HG03097 (cell line): ENCODE data around the gene PLEKHG4.

Experiments used
- ATAC-seq: cut with Tn5 transposase; IDR thresholded peaks from one replicate; pipeline ENCODE4 v1.9.1; 2021; ENCODE audit not compliant: unreplicated experiment, low FRiP score

PLEKHG4 gene

GRCh38 chr16:67263201-67263600, 16.1 kb upstream of the PLEKHG4 start:
- ATAC-seq, result no peak

GRCh38 chr16:67264277-67264676, 15.1 kb upstream of the PLEKHG4 start:
- ATAC-seq, result no peak

- no peak for ATAC-seq
These were observed 14.5 kb upstream of the PLEKHG4 start for GRCh38 chr16:67264866-67265265.

- no peak for ATAC-seq
These were observed 13.5 kb upstream of the PLEKHG4 start for GRCh38 chr16:67265834-67266233.

GRCh38 chr16:67268136-67268579, 11.2 kb upstream of the PLEKHG4 start:
- no peak for ATAC-seq

- no peak for ATAC-seq
These were observed 9.6 kb upstream of the PLEKHG4 start for GRCh38 chr16:67269766-67270165.

- ATAC-seq, result no peak
These were observed 8.4 kb upstream of the PLEKHG4 start for GRCh38 chr16:67270931-67271338.

GRCh38 chr16:67271446-67271845, 7.9 kb upstream of the PLEKHG4 start:
- no peak for ATAC-seq

GRCh38 chr16:67275321-67275720, 4.0 kb upstream of the PLEKHG4 start:
- no peak for ATAC-seq

GRCh38 chr16:67277294-67277998, 1.9 kb upstream of the PLEKHG4 start:
- ATAC-seq, result no peak

- no peak for ATAC-seq
These were observed 1.1 kb upstream of the PLEKHG4 start for GRCh38 chr16:67277999-67278772.

- ATAC-seq, result peak; percentile 27
These were observed 498 bp upstream of the PLEKHG4 start for GRCh38 chr16:67278773-67279295.

- ATAC-seq, result no peak
These were observed 1.0 kb downstream of the PLEKHG4 start for GRCh38 chr16:67280090-67281015.

- no peak for ATAC-seq
These were observed 2.5 kb downstream of the PLEKHG4 start for GRCh38 chr16:67281536-67282446.

GRCh38 chr16:67282447-67282805, 3.1 kb downstream of the PLEKHG4 start:
- no peak for ATAC-seq

GRCh38 chr16:67283039-67283825, 3.9 kb downstream of the PLEKHG4 start:
- no peak for ATAC-seq

GRCh38 chr16:67283826-67284555, 4.7 kb downstream of the PLEKHG4 start:
- ATAC-seq, result no peak
